Activated T-cell treated with anti-CD3 and anti-CD28 coated beads for 48 hours (primary cell): ENCODE results near the gene ZC3H7B.
A peak's percentile ranks its signal among the peaks of the same experiment; 100 is the strongest.
"Not testable (repeated sequence)": the region's sequence is repeated elsewhere in the genome, so short reads cannot be mapped to it uniquely, and the experiment has no call there.

Experiments
- DNase-seq: peaks from one replicate; pipeline ENCODE4 v3.0.0-alpha.2; 2020; ENCODE audit warnings: low read depth

ZC3H7B gene, protein sequence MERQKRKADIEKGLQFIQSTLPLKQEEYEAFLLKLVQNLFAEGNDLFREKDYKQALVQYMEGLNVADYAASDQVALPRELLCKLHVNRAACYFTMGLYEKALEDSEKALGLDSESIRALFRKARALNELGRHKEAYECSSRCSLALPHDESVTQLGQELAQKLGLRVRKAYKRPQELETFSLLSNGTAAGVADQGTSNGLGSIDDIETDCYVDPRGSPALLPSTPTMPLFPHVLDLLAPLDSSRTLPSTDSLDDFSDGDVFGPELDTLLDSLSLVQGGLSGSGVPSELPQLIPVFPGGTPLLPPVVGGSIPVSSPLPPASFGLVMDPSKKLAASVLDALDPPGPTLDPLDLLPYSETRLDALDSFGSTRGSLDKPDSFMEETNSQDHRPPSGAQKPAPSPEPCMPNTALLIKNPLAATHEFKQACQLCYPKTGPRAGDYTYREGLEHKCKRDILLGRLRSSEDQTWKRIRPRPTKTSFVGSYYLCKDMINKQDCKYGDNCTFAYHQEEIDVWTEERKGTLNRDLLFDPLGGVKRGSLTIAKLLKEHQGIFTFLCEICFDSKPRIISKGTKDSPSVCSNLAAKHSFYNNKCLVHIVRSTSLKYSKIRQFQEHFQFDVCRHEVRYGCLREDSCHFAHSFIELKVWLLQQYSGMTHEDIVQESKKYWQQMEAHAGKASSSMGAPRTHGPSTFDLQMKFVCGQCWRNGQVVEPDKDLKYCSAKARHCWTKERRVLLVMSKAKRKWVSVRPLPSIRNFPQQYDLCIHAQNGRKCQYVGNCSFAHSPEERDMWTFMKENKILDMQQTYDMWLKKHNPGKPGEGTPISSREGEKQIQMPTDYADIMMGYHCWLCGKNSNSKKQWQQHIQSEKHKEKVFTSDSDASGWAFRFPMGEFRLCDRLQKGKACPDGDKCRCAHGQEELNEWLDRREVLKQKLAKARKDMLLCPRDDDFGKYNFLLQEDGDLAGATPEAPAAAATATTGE

DNA sequence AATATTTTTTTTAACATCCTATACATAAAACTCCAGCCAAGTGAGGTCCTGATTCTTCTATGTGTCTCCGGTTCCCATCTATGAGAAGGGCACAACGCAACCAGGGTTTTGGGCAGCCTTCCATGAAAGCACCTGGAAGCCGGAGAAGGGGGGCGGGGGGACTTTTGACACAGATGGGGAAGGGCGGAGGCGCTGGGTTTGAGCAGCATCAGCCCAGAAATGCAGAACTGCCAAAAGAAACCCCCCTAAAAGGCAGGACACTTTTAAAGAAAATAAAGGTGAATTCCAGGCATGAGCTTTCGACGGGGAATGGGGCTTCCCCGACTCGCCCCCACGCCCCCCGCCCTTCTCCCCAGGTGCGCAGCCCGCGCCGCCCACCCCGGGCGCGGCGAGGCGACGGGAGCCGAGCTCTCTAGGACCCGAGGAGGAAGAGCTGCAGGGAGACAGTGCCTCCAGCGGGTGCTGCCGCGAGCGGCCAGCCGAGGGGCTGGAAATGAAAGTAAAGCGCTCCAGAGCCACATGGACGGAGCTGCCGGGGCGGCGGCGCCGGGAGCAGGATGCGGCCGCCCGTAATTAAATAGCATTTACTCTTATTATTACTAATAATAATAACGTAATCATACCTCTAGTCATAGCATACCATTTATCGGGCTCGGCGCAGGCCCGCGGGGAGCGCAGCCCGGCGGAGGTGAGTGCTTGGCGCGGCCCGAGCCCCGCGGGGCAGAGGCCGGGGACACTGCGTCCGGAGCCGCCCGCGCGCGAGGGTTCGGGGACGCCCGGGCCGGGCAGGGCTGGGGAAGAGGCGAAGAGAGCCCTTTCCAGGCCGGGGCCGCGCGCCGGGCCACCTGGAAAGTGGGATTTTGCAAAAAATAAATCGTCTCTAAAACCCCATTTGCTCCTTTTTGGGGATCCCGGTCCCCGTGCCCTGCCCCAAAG, at the start of gene ZC3H7B:
ZC3H7B (plus strand) TSS at position 441 of the 936 bp plus-strand sequence. CDS start 19,136 bp downstream, outside the sequence.
- DNase-seq = peak; percentile 80

DNA sequence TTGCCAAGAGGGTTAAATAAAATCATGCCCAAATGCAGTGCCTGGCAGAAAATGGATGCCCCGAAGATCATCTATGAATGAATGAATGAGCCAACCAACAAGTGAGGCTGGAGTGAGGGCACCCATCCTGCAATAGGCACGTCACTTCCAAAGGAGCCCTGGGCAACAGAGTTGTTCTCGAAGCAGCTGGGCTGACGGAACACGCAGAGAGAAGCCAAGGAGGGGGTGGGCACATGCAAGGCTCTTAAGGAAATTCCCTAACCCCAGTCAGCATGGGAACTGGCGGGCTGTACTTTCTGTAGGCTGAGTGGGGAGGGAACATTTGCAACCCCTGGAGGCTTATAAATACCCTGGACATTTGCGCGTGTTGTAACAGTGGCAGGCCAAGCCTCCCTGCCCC, 49.0 kb upstream of the ZC3H7B start:
- no peak for DNase-seq

DNA sequence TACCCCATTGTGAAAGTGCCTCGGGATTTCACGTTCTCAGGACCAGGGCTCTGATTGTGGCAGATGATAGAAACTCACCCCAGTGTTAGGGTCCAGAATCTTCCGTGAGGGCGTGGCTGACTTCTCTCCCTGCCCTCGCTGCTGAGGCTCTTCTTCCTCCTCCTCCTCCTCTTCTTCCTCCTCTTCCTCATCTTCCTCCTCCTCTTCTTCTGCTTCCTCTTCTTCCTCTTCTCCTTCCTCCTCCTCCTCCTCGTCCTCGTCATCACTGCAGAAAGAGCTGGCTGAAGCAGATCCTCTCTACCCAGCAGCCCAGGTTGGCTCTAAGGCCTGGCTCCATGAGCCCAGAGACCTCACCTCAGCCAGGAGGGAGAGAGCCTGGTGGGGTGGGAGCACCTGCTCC, 47.1 kb upstream of the ZC3H7B start:
- no peak for DNase-seq

DNA sequence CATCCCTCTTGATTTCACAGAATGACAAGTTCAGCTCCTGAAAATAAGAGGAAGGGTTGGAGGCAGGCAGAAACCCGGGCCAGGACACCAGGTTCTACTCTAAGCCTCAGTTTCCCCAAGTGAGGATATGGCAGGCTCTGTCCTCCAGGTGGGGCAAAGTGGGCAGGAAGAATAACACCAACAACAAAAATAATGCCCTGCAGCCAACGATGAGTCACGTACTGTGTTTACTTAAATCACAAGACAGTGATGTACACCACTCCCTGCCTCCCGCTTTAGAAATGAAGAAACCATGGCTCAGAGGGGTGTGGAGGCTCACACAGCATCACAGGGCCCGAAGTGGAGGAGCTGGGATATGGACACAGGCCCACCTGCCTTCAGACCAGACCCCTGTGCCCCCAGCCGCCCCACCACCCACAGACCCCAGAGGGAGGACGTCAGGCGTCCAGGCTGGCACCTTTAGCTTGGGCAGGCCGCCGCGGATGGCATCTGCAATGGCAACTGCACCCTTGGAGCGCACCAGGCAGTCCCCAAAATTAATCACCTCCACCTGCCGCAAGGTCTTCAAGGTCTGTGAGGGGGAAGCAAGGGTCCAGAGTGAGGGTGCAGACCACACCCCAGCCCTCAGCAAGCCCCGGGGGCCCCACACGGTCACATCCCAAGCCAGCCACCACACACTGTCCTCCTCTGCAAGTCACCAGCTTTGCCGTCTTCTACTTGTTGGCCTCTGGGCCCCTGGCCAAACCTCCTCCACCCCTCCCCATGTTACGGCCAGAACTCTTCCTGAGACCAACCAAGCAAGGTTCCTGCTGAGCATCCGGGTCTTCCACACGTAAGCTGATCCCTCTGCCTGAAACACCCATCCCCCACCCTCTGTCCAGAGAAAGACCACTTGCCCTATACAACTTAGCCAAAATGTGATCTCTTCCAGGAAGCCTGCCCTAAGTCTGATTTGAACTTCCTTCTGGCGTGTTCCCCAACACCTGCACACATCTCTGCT, 44.8 kb upstream of the ZC3H7B start:
- DNase-seq = no peak

DNA sequence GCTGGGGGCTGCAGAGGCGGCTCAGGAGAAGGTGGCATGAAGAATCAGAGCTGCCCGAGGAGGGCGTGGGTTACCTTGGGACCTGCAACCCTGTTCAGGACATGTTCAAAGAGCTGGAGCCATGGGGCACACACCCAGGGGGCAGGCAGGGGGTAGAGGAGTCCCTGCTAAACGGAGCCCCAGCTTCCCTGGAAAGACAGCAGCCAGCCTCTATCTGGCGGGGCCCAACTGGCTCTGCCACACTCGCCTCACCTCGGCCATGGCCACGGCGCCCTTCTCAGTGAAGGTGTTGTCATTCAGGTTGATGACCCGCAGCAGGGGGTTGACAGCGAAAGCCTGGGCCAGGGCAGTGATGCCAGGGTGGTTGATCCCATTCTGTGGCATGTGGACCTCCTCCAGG, 43.6 kb upstream of the ZC3H7B start:
- DNase-seq = no peak

DNA sequence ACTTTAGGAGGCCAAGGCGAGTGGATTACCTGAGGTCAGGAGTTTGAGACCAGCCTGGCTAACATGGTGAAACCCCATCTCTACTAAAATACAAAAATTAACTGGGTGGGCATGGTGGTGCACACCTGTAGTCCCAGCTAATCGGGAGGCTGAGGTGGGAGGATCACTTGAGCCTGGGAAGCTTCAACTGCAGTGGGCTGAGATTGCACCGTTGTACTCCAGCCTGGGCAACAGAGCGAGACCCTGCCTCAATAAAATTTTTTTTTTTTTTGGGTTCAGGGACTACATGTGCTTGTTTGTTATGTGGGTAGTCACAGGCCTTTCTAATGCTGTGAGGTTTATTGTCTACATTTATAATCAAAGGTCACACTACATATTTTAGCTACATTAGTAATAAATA, 41.6 kb upstream of the ZC3H7B start:
- DNase-seq = not testable (repeated sequence)

DNA sequence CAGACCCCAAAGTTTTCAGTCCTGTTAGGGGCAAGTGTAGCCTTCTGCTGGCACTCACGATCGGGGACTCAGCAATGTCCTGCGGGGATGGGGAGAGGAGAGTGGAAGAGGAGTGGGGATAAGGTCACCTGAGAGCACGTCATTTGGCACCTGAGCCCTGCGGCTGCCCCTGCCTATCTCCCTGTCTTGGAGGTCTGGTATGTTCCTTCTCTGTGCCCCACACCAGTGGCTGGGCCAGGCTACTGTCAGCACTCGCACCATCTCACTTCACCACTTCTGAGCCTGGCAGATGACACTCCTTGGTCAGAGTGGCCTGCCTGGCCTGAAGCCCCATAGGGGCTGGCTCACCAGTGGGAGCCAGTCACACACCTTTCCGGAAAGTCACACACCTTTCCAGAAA, 40.5 kb upstream of the ZC3H7B start:
- DNase-seq = no peak

DNA sequence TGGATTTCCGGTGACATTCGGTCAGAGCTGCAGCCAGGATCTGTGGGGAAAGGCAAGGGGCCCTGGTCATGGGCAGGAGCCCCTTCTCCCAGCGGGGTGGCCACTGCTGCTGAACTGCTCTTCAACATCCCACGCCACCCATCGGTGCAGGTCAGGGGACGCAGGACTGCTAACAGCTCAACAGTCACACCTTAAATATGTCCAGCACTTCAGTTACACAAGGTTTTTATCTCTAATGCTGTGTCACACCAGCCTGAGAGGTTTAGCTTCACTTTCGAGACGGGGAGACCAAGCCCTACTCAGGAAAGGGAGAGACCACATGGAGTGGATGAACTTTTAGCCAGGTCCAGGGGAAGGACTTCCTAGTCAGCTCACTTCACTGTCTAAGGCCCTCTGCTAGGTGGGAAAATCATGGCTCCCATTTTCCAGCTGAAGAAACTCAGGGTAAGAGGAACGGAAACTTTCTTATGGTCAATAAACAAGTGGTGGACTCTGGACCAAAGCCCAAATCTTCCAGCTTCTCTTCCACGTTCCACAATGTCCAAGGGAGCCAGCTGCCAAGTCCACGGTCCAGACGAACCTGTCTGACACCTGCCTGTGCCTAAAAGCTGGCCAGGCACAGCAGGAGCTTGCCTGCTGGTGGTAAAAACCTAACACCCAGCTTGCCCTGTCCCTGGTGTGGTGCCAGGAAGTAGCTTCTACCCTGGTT, 39.6 kb upstream of the ZC3H7B start:
- DNase-seq = no peak

DNA sequence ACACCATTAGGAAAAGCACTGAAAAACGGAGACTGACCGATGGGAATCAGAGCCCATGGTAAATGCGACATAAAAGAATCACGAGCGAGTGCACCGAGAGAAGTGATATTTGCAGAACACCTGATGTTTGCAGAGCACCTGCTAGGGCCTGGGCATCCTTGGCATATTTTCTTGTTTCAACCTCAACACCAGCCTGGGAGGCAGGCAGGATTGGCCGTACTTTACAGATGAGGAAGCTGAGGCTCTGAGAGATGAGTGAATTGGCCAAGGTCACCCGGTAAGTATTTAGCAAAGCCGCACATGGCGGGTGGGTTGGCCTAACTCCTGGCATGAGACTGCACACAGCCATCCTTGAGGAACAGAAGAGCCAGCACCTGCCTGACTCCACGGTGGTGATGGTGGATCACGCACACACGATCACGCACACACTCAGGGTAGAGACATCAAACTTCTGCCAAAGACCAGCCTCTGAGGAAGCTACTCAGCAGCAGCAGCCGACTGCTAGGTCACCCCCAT, 39.0 kb upstream of the ZC3H7B start:
- no peak for DNase-seq

DNA sequence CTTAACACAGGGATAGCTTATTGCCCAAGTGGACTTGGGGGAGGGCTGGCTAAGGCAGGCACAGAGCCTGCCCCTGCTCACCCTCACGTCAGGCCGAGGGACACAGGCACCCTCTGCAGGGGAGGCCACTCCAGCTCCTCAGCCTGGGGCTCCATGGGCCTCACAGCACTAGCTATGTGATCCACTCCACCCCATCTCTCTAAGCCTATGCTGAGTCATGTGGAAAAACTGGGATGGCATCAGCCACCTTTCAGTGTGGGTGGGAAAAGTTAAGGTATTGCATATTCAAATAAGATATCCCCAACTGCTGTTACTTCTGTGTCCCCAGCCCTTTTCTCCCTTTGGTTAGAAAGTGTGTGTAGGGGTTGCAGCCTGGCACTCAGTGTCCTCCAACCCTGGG, 37.6 kb upstream of the ZC3H7B start:
- DNase-seq = no peak

DNA sequence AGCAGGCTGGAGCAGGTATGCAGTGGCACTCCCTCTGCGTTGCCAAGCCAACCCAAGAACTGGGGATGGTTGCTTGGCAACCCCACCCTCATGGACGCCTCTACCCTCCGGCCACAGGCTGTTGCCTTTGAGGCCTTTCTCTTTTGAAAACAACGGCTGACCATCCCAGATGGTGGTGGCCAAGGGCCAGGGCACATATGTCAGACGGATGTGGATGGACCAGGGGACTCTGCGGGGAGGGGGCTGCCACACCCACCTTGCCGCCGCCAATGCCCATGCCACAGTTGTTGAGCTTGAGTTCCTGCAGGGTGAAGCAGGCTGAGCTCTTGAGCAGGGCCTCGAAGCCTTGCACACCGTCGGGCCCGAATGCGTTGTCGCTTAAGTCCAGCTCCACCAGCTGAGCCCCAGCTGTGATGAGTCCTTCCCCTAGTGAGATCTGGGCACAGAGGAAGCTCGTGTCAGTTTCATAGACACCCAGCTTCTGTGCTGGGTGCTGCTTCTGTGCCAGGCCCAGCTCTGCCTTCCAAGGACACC, 36.9 kb upstream of the ZC3H7B start:
- DNase-seq = no peak

DNA sequence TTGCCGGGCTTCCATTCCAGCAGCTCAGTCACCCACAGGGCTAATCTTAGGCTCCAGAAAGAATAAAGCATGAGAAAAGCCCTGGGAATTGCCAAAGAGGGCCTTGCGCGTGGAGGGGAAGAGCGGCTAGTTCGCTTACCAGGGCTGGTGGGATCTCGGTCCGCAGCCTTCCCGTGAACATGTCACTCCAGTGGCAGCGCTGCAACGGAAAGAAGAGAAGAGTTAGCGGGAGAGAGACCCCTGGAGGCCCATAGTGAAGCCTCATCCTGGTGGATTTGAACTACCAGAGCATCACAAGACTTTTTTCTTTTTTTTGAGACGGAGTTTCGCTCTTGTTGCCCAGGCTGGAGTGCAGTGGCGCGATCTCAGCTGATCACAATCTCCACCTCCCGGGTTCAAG, 33.4 kb upstream of the ZC3H7B start:
- DNase-seq = no peak

DNA sequence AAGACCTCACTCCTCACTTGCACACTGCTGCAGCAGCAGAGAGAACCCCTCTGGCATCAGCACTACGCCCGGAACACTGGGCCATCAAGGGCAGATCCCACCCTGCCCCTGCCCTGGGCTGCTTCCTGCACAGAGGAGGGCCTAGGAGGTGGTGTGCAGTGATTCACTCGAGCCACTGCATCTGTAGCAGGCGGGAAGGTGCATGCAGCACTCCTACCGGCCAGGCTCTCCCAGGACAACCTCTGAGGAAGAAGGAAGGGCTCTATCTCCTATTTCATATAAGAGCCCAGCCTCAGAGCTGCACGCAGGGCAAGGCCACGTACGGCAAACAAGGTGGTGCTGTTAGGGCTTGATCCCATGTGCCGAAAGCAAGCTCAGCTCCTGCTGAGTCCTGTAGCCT, 29.5 kb upstream of the ZC3H7B start:
- DNase-seq = no peak

DNA sequence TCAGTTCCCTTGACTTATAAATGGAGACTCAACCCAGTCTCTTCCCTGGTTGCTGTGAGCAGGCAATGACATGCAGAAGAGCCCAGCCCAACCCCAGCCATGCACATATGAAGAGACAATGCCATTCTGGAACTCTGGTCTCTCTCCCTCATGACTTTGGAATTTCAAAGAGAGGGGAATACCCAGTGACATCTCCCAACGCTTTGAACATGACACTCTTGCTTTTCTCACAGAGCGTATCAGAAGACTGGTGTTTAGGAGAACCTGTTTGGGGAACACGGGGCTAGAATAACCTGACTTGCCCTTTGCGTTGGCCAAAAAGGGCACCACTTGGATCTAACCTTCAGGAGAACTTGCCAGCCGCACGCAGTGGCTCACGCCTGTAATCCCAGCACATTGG, 28.2 kb upstream of the ZC3H7B start:
- DNase-seq = no peak

DNA sequence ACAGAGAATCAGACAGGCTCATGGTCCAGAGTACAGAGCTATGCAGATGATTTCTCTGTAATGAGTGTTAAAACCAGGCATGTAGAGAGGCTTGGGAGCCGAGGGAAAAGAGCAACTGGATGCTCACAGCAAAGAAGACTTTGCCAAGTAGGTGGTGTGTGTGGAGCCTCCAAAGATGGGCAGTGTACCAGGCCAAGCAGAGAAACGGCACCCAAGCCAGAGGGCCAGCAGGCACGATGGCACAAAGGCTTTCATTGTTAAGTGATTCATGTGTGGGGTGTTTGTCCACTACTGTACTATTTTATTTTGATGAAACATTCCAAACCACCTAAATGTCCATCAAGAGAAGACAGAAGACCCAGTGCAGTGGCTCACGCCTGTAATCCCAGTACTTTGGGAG, 26.5 kb upstream of the ZC3H7B start:
- DNase-seq = no peak

DNA sequence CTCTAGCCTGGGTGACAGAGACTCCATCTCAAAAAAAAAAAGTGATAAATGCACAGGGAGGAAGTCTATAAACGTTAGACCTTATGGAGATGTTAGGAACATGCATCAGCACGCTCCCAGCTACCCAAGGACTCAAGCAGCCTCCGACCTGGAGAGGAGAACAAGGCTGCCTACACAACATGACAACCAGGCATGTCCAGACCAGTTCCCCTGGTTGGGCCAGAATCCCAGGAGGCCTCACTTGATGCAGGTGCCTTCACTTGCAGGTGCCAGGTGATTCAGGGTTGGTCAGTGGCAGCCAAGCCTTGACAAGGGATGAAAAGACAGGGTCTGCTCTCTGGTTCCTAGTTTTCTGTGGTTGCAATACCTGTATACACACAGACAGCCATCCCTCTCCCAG, 21.3 kb upstream of the ZC3H7B start:
- no peak for DNase-seq

DNA sequence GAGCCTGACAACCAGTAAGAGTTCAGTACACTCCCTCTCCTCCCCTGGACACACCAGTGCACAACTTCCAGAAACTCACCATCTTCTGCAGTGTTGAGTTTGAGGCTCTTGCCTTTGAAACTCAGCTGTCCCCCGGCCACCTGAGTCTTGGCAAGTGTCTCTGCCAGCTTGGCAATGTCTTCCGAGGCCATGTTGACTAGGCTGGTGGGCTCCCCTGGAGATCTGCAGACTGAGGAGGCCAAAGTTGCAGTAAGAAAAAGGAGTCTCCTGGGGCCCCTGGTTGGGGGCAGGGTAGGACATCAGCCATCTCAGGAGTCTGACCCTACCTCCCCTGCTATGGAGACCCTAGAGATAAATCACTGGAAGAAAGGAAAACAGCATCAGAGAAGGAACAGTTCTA, 20.5 kb upstream of the ZC3H7B start:
- DNase-seq = no peak

DNA sequence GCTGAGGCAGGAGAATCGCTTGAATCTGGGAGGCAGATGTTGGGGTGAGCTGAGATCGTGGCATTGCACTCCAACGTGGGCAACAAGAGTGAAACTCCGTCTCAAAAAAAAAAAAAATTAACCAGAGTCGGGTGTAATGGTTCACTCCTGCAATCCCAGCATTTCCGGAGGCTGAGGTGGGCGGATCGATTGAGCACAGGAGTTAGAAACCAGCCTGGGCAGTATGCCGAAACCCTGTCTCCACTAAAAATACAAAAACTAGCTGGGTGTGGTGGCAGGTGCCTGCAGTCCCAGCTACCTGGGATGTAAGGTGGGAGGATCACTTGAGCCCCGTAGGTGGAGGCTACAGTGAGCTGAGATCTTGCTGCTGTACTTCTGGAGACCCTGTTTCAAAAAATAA, 16.9 kb upstream of the ZC3H7B start:
- no peak for DNase-seq

DNA sequence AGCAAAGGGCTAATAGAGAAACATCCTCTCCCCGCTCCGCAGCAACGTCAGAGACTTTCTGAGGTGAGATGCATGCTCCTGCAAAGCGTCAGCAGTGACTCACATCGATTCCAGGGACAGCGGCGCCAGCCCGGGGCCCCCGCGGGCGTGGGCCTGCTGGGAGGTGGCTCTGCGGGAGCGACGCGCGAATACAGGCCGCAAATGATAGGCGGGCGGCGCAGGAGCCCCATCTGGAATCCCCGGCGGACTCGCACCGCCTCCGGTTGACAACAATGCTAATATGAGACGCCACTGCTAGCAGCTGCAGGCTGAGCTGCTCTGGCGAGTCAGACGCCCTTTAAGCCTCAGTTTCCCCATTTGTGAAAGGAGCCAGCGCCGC, 15.9 kb upstream of the ZC3H7B start:
- peak; percentile 90 for DNase-seq
